ENCODE data around the gene PIK3R2.

The PIK3R2 gene

GRCh38 chr19:18109733-18110608 lies 43.0 kb upstream of the PIK3R2 start:
- ChIA-PET POLR2A (no interaction called here), CTCF (interaction anchor here (0.6 to 6.2 kb wide), 17 partner anchors 12 to 145 kb away, joined by 3 to 89 read pairs (median 4); partner anchors contain the start of genes ARRDC2, IL12RB1 and MAST3)
- TF ChIP-seq CTCF (IDR thresholded peaks at IDR 0.05; ENCODE audit: insufficient read depth, low read length, missing control alignments) = no peak
- no peak for DNase-seq (ENCODE audit: low read depth, low spot score)
- peak overlapping the region; percentile 72 for H3K4me3 ChIP-seq (ENCODE audit: low read depth, low read length)

GRCh38 chr19:18110609-18111232 lies 42.2 kb upstream of the PIK3R2 start:
- DNase-seq (ENCODE audit: low read depth, low spot score) = no peak
- H3K4me3 ChIP-seq (ENCODE audit: low read depth, low read length) = peak overlapping the region; percentile 72
- POLR2A ChIA-PET = no interaction called here
- CTCF ChIA-PET = interaction anchor here (0.9 to 6.2 kb wide), 15 partner anchors 12 to 150 kb away, joined by 3 to 89 read pairs (median 6); partner anchors contain the start of genes ARRDC2, IL12RB1, MAST3 and MPV17L2
- no peak for TF ChIP-seq CTCF (IDR thresholded peaks at IDR 0.05; ENCODE audit: insufficient read depth, low read length, missing control alignments)

- H3K4me3 ChIP-seq (ENCODE audit: low read depth, low read length) = no peak overlapping the region
- ChIA-PET POLR2A (interaction anchor here (0.6 to 1.1 kb wide), 5 partner anchors 52 to 168 kb away, joined by 3 read pairs; partner anchors contain the start of genes JUND and MPV17L2), CTCF (interaction anchor here (0.5 to 6.2 kb wide), 54 partner anchors 10 to 308 kb away, joined by 3 to 89 read pairs (median 4); partner anchors contain the start of genes ARRDC2, MAST3 and PIK3R2)
- peak; percentile 95 for TF ChIP-seq CTCF (IDR thresholded peaks at IDR 0.05; ENCODE audit: insufficient read depth, low read length, missing control alignments)
- no peak for DNase-seq (ENCODE audit: low read depth, low spot score)
Measured at GRCh38 chr19:18112989-18113478, 39.9 kb upstream of the PIK3R2 start.

- H3K4me3 ChIP-seq (ENCODE audit: low read depth, low read length) = no peak overlapping the region
- no peak for TF ChIP-seq CTCF (IDR thresholded peaks at IDR 0.05; ENCODE audit: insufficient read depth, low read length, missing control alignments)
- POLR2A ChIA-PET = interaction anchor here (1.1 kb wide), 1 partner anchor 166 kb away, joined by 3 read pairs; no protein-coding TSS in a partner anchor
- CTCF ChIA-PET = interaction anchor here (0.7 to 6.2 kb wide), 22 partner anchors 10 to 215 kb away, joined by 3 to 89 read pairs (median 6); partner anchors contain the start of genes ARRDC2 and PIK3R2
- DNase-seq (ENCODE audit: low read depth, low spot score) = no peak
Measured at GRCh38 chr19:18113827-18114226, 39.1 kb upstream of the PIK3R2 start.

- H3K4me3 ChIP-seq (ENCODE audit: low read depth, low read length) = no peak overlapping the region
- TF ChIP-seq CTCF (IDR thresholded peaks at IDR 0.05; ENCODE audit: insufficient read depth, low read length, missing control alignments) = no peak
- CTCF ChIA-PET = interaction anchor here (1.3 to 6.2 kb wide), 3 partner anchors 52 to 207 kb away, joined by 3 to 89 read pairs (median 50); no protein-coding TSS in a partner anchor
- DNase-seq (ENCODE audit: low read depth, low spot score) = no peak
- POLR2A ChIA-PET = no interaction called here
Measured at GRCh38 chr19:18114483-18114882, 38.5 kb upstream of the PIK3R2 start.

Measured in AG04449 (cell line).